ENCODE data around the gene FAM98B. TPM values are rescaled to one million over a fixed set of nuclear protein-coding genes. Genes with fewer than 3 reads are reported as not detected.
A peak's percentile ranks its signal among the peaks of the same experiment; 100 is the strongest.

FAM98B gene
- total RNA-seq, 3 donors from 2014 or later (not counting 1 experiment from before 2014, with no cell fraction given), result 27.5 to 34.0 (median 29.0) TPM

DNA sequence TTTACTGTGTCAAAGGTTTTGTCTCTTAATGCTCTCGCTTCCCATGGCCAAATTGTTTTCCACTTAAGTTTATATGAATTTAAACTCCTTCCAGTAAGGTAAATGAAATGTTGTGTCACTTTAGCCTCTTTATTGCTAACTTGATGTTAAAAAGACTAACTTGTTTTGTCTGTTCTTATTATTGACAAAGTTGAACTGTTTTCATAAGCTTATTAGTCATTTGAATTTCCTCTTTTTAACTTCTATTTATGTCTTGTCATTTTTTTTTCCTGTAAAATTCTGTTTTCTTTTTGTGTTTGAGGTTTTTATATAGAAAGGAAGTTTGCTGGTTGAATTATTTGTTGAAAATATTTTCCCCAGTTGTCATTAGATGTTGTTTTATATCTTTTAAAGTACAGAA lies 25.8 kb downstream of the FAM98B start:
- no peaks in the 10 kb centered on the region for H3K9me3 Mint-ChIP-seq
- H3K4me1 Mint-ChIP-seq, result peaks cover 17 to 19% of the 10 kb centered on the region in 2 donors
- WGBS (ENCODE audit: insufficient coverage), result no CpG with 5 or more reads among the region's 1 CpG

DNA sequence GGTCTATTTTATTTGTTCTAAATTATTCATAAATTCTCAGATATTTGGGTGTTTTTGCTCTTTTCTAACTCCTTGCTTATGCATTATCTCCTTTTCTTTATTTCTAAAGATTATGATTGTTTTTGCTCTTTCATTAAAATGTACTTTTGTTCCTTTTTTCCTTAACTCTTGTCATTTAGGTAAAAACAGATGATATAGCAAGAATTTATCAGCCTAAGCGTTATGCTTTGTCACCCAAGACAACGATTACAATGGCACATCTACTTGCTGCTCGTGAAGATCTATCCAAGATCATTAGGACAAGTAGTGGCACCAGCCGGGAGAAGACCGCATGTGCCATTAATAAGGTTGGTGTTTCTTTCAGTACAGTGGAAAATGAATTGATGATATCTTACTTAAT lies 27.2 kb downstream of the FAM98B start:
- no peaks in the 10 kb centered on the region for H3K9me3 Mint-ChIP-seq
- no peak for ATAC-seq

More for the DNA sequence above, 25.8 kb downstream of the FAM98B start:
- DNase-seq, result no peak
- no peak overlapping the region for H3K27ac ChIP-seq (ENCODE audit: low read length)
- H3K4me3 ChIP-seq (ENCODE audit: low read length), result no peak overlapping the region
- no peaks in the 10 kb centered on the region for H3K27me3 ChIP-seq (ENCODE audit: control insufficient read depth, insufficient read depth, low read length)
- no peaks in the 10 kb centered on the region for H3K9me3 ChIP-seq (ENCODE audit: control insufficient read depth, insufficient read depth, low read length)
- no peaks in the 10 kb centered on the region for H3K27me3 Mint-ChIP-seq (ENCODE audit: low read depth in 2 of 2)
- intact Hi-C loops (cut with micrococcal nuclease), result loop anchor here (10.0 kb wide), 3 partner anchors 45 to 1105 kb away; partner anchors contain the start of genes RASGRP1 and THBS1
- H3K4me3 Mint-ChIP-seq, result no peak overlapping the region
- no peaks in the 10 kb centered on the region for H3K4me1 ChIP-seq (ENCODE audit: control insufficient read depth, insufficient read depth, low read length)
- H3K36me3 Mint-ChIP-seq, result no peaks in the 10 kb centered on the region
- no peak for ATAC-seq
- TF ChIP-seq, protein P1, sequence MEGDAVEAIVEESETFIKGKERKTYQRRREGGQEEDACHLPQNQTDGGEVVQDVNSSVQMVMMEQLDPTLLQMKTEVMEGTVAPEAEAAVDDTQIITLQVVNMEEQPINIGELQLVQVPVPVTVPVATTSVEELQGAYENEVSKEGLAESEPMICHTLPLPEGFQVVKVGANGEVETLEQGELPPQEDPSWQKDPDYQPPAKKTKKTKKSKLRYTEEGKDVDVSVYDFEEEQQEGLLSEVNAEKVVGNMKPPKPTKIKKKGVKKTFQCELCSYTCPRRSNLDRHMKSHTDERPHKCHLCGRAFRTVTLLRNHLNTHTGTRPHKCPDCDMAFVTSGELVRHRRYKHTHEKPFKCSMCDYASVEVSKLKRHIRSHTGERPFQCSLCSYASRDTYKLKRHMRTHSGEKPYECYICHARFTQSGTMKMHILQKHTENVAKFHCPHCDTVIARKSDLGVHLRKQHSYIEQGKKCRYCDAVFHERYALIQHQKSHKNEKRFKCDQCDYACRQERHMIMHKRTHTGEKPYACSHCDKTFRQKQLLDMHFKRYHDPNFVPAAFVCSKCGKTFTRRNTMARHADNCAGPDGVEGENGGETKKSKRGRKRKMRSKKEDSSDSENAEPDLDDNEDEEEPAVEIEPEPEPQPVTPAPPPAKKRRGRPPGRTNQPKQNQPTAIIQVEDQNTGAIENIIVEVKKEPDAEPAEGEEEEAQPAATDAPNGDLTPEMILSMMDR (IDR thresholded peaks at IDR 0.05), result no peak
- H3K36me3 ChIP-seq (ENCODE audit: control insufficient read depth, insufficient read depth, low read length), result peaks cover 27% of the 10 kb centered on the region
- H3K27ac Mint-ChIP-seq, result peak overlapping the region in 1 of 2 donors; percentile 34

GRCh38 chr15:38481761-38482160 lies 27.8 kb downstream of the FAM98B start:
- Mint-ChIP-seq H3K36me3 (no peaks in the 10 kb centered on the region), H3K4me3 (no peak overlapping the region), H3K4me1 (peaks cover 17 to 19% of the 10 kb centered on the region in 2 donors), H3K27me3 (ENCODE audit: low read depth in 2 of 2) (no peaks in the 10 kb centered on the region), H3K27ac (peak overlapping the region; percentile 57 to 80), H3K9me3 (no peaks in the 10 kb centered on the region)
- 100% methylated on average over 3 of the region's 3 CpGs for WGBS (ENCODE audit: insufficient coverage)
- intact Hi-C loops (cut with micrococcal nuclease), result no loop called here
- DNase-seq, result no peak
- no peaks in the 10 kb centered on the region for H3K9me3 ChIP-seq (ENCODE audit: control insufficient read depth, insufficient read depth, low read length)
- H3K27ac ChIP-seq (ENCODE audit: low read length), result no peak overlapping the region
- TF ChIP-seq, protein P1 (IDR thresholded peaks at IDR 0.05), result no peak
- H3K4me1 ChIP-seq (ENCODE audit: control insufficient read depth, insufficient read depth, low read length), result no peaks in the 10 kb centered on the region
- ATAC-seq, result no peak
- H3K36me3 ChIP-seq (ENCODE audit: control insufficient read depth, insufficient read depth, low read length), result peaks cover 28% of the 10 kb centered on the region
- no peak overlapping the region for H3K4me3 ChIP-seq (ENCODE audit: low read length)
- H3K27me3 ChIP-seq (ENCODE audit: control insufficient read depth, insufficient read depth, low read length), result no peaks in the 10 kb centered on the region

More for the DNA sequence above, 27.2 kb downstream of the FAM98B start:
- no peak for DNase-seq
- no peaks in the 10 kb centered on the region for H3K27me3 Mint-ChIP-seq (ENCODE audit: low read depth in 2 of 2)
- TF ChIP-seq, protein P1 (IDR thresholded peaks at IDR 0.05), result no peak
- peaks cover 17 to 19% of the 10 kb centered on the region in 2 donors for H3K4me1 Mint-ChIP-seq
- peak overlapping the region; percentile 57 to 80 for H3K27ac Mint-ChIP-seq
- no peak overlapping the region for H3K27ac ChIP-seq (ENCODE audit: low read length)
- no peaks in the 10 kb centered on the region for H3K36me3 Mint-ChIP-seq
- no peaks in the 10 kb centered on the region for H3K4me1 ChIP-seq (ENCODE audit: control insufficient read depth, insufficient read depth, low read length)
- no peaks in the 10 kb centered on the region for H3K9me3 ChIP-seq (ENCODE audit: control insufficient read depth, insufficient read depth, low read length)
- WGBS (ENCODE audit: insufficient coverage), result 98% methylated on average over 5 of the region's 5 CpGs
- intact Hi-C loops (cut with micrococcal nuclease), result no loop called here
- no peak overlapping the region for H3K4me3 Mint-ChIP-seq
- H3K4me3 ChIP-seq (ENCODE audit: low read length), result no peak overlapping the region
- no peaks in the 10 kb centered on the region for H3K27me3 ChIP-seq (ENCODE audit: control insufficient read depth, insufficient read depth, low read length)
- H3K36me3 ChIP-seq (ENCODE audit: control insufficient read depth, insufficient read depth, low read length), result peaks cover 22% of the 10 kb centered on the region

DNA sequence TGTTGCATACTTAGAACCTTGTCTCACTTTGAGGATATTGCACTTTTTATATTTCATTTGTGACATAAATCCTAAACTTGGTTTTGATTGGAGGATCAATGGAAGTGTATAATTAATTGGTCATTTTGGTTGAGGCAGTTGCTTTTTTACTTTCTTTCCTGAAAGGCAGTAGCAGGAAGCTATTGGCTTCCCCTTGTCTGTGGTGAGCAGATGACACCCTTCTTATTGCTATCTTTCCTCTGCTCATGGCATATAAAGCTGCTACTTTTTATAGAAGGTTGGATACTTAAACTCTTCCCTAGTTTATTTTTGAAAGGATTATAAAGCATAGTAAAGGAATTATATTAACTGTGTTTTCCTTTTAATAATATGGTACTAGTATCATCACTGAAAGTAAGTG lies 28.6 kb downstream of the FAM98B start:
- peaks cover 17 to 19% of the 10 kb centered on the region in 2 donors for H3K4me1 Mint-ChIP-seq
- H3K27me3 Mint-ChIP-seq (ENCODE audit: low read depth in 2 of 2), result no peaks in the 10 kb centered on the region
- no peaks in the 10 kb centered on the region for H3K9me3 Mint-ChIP-seq
- Histone ChIP-seq H3K36me3 (ENCODE audit: control insufficient read depth, insufficient read depth, low read length) (peaks cover 28% of the 10 kb centered on the region), H3K27ac (ENCODE audit: low read length) (no peak overlapping the region), H3K27me3 (ENCODE audit: control insufficient read depth, insufficient read depth, low read length) (no peaks in the 10 kb centered on the region), H3K9me3 (ENCODE audit: control insufficient read depth, insufficient read depth, low read length) (no peaks in the 10 kb centered on the region), H3K4me3 (ENCODE audit: low read length) (no peak overlapping the region), H3K4me1 (ENCODE audit: control insufficient read depth, insufficient read depth, low read length) (no peaks in the 10 kb centered on the region)
- peak in 1 of 3 donors; percentile 38 for ATAC-seq
- intact Hi-C loops (cut with micrococcal nuclease), result no loop called here
- TF ChIP-seq, protein P1 (IDR thresholded peaks at IDR 0.05), result no peak
- peak overlapping the region; percentile 57 to 80 for H3K27ac Mint-ChIP-seq
- H3K4me3 Mint-ChIP-seq, result no peak overlapping the region
- no peaks in the 10 kb centered on the region for H3K36me3 Mint-ChIP-seq
- DNase-seq, result peak in 1 of 2 donors; percentile 27

Data from natural killer cell (primary cell).